ENCODE measurements around the gene RTL1.

RTL1 gene

GRCh38 chr14:100872259-100873095 lies 31.0 kb downstream of the RTL1 start:
- Histone ChIP-seq H3K36me3 (ENCODE audit: control insufficient read depth, low read length) (no peaks in the 10 kb centered on the region), H3K9me2 (replicated peaks; ENCODE audit: control insufficient read depth, low read length) (no peaks in the 10 kb centered on the region), H3K9me3 (ENCODE audit: control insufficient read depth, insufficient read depth, low read length) (no peaks in the 10 kb centered on the region), H4K20me1 (ENCODE audit: control insufficient read depth, insufficient read depth, low read depth, low read length) (no peaks in the 10 kb centered on the region), H3K4me2 (ENCODE audit: low read length) (no peak overlapping the region), H3K27ac (ENCODE audit: low read depth, low read length) (no peak overlapping the region), H3K27me3 (ENCODE audit: control insufficient read depth, low read length) (no peaks in the 10 kb centered on the region), H3K79me2 (ENCODE audit: control insufficient read depth, low read length) (no peaks in the 10 kb centered on the region), H3K4me3 (ENCODE audit: low read length) (no peak overlapping the region), H3K4me1 (ENCODE audit: control insufficient read depth, low read length) (no peaks in the 10 kb centered on the region), H3F3A (ENCODE audit: control insufficient read depth, insufficient read depth) (no peaks in the 10 kb centered on the region)
- TF ChIP-seq CTCF (IDR thresholded peaks at IDR 0.05; ENCODE audit: low read depth, low read length, poor library complexity, severe bottlenecking) (no peak), EZH2phosphoT487 (IDR thresholded peaks at IDR 0.05; ENCODE audit: borderline replicate concordance, low read length) (no peak)

- Histone ChIP-seq H3K4me2 (ENCODE audit: low read length) (no peak overlapping the region), H4K20me1 (ENCODE audit: control insufficient read depth, insufficient read depth, low read depth, low read length) (no peaks in the 10 kb centered on the region), H3K4me3 (ENCODE audit: low read length) (no peak overlapping the region)
Measured at GRCh38 chr14:100871234-100872186, 32.0 kb downstream of the RTL1 start.

More at GRCh38 chr14:100871234-100872186, 32.0 kb downstream of the RTL1 start:
- no peak for TF ChIP-seq EZH2phosphoT487 (IDR thresholded peaks at IDR 0.05; ENCODE audit: borderline replicate concordance, low read length)
- no peak for TF ChIP-seq CTCF (IDR thresholded peaks at IDR 0.05; ENCODE audit: low read depth, low read length, poor library complexity, severe bottlenecking)
- no peak overlapping the region for H3K27ac ChIP-seq (ENCODE audit: low read depth, low read length)
- H3K4me1 ChIP-seq (ENCODE audit: control insufficient read depth, low read length), result no peaks in the 10 kb centered on the region
- H3K9me3 ChIP-seq (ENCODE audit: control insufficient read depth, insufficient read depth, low read length), result no peaks in the 10 kb centered on the region
- H3K36me3 ChIP-seq (ENCODE audit: control insufficient read depth, low read length), result no peaks in the 10 kb centered on the region
- H3F3A ChIP-seq (ENCODE audit: control insufficient read depth, insufficient read depth), result no peaks in the 10 kb centered on the region
- H3K27me3 ChIP-seq (ENCODE audit: control insufficient read depth, low read length), result no peaks in the 10 kb centered on the region
- H3K79me2 ChIP-seq (ENCODE audit: control insufficient read depth, low read length), result no peaks in the 10 kb centered on the region
- H3K9me2 ChIP-seq (replicated peaks; ENCODE audit: control insufficient read depth, low read length), result no peaks in the 10 kb centered on the region

Data from DOHH2 (cell line).